Fibroblast of skin of left quadriceps (primary cell): ENCODE data around the gene AP3M1.

ENCODE experiments used
- DNase-seq, 2 experiments: peaks; one replicate each; pipeline ENCODE4 v3.0.0-alpha.2; 2013; ENCODE audit warnings: low read depth in 2 of 2

The AP3M1 gene

DNA sequence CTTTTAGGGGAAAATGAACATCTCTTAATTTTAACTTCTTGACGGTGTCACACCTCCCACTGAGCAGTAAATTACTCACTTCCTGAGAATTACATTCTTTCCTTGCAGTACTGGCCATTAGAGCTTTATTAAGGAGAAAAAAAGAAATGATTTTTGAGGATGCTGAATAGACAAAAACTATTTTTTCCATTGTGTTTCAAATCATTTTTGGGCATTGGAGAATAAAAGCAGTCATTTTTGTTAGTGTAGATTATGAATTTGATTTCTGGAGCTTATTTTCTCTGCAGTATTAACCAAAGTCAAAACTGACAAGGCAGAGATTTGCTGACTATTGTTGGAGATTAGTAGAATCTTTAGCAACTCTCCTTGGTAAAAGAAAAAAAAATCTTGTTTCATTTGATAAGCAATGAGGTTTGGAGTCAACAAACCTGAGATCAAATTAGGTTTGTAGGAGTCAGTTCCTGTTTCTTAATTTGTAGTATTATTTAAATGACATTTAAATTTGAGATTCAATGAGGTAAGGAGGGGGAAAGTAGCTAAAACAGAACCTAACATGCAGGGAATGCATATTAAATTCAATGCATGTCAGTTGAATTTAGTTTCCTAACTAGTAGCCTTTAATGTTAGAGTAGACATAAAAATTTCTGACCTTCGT, 70.6 kb downstream of the AP3M1 start:
- no peak for DNase-seq

DNA sequence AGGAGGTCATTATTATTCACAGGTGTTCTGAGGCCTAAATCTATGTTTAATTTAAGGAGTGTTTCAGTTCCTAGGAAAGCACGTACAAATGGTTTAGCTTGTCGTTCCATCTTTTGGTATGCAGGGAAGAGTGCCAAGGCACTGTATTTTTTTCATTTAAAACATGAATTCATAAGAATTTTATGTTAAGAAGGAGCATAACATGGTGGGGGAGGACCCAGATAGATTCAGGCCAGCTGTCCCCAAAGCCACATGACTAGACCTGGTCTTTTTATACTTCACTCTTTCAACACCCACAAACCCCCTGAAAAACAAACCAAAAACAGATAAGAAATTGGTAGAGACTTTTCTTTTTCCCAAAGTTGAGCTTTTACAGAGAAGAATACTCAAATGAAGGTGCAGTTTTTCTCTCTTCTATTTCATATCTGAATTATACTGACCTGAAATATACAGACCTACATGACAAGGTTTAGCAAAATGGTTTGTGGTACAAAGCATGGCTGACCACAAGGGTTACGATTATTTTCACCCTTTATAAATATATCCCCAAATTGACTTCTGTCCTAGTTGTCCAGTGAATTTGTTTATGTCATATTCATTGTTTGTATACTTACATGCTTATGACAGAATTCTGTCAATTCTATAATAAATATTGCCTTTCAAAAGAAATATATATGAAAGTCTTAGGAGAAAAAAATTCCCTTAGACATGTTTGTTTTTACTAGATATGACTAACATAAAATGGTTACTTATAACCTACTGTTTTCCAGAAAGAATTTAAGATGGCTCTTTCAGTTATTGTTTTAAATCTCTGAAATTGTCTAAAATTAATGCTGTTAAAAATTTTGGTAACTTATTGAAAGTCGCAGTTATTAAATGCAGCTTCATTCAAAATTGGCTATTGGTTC, 71.3 kb downstream of the AP3M1 start:
- DNase-seq: no peak

DNA sequence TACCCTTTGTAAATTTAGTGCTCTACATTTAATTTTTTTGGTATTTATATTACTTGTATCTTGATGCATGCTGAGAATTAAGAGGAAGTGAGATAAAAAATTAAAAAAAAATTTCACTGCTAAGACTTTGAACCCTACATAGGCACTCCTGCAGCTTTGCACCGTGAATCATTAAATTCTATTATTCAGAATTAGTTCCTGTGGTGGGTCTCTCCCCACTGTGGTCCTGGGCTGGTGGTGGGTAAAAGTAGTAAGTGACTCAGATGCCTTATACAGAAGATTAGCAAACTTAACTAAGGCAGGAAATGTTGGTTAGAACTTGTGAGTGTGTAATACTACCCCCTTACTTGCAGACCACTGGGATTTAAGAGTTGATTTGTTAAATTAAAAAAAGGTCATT, 72.6 kb downstream of the AP3M1 start:
- peak; percentile 47 to 52 for DNase-seq

DNA sequence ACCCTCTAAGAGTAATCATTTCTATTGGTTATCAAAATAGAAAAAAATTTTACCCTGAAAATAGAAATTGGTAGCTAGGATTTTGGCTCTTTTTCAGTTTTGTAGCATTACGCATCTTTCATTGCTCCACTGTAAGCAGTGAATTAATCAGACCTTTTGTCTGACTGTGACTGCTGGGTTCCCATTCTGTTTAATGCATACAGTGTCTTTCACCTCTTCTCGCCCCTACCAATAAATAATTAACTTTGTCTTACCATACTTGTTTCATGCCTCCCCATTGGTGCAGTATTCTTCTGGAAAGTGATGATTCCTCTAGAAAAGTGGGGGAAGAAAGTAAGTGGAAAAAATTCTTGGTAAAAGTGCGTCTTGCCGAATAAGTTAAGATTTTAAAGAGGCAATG, 73.2 kb downstream of the AP3M1 start:
- DNase-seq: no peak

DNA sequence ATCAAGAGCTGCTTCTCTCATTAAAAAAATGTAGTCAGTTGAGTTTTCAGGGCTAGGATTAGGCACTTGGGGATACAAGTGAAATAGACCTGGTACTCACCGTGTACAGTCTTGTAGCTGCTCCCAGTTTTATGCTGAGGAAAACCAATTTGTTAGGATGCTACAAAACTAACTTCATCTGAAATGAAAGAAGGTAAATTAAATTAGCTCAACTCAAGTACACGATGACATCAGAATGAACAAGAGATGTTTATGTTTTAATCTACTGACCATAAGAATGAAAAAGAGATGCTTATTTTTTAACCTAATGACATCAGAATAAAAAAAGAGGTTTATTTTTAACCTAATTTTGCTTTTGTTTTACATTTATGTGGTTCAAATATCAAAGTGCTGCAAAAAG, 73.7 kb downstream of the AP3M1 start:
- DNase-seq: no peak

DNA sequence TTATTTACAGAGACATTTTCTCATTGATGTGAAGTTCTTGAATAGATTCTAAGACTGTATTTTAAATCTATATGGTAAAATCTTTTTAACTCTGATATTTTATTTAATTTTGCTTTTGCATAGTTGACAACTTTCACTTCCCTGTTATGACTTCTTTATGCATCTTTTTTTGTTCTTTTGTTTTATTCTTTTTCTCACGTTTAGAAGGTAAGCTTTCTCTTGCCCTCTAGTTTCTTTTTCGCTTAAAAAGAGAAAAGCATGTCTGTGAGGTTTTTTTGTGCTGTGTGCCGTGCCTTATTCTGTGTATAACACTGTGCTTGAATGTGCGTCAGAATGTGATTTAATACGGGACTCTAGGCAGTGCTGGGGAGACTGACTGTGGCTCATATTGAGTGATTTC, 74.7 kb downstream of the AP3M1 start:
- no peak for DNase-seq

DNA sequence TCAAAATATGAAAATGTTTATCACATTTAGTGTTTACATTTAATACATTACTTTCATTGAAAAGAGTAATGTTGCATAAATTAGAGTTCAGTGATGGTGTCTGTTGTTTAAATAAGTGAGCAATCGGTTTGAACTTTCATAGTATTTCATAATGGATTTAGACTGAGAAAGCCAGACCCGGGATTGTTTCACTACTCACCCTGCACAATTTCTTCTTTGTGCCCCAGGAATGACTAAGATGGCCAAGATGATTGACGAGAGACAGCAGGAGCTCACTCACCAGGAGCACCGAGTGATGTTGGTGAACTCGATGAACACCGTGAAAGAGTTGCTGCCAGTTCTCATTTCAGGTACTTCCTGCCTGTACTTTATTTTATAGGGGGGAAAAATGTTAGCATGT, 78.1 kb downstream of the AP3M1 start:
- DNase-seq: no peak

DNA sequence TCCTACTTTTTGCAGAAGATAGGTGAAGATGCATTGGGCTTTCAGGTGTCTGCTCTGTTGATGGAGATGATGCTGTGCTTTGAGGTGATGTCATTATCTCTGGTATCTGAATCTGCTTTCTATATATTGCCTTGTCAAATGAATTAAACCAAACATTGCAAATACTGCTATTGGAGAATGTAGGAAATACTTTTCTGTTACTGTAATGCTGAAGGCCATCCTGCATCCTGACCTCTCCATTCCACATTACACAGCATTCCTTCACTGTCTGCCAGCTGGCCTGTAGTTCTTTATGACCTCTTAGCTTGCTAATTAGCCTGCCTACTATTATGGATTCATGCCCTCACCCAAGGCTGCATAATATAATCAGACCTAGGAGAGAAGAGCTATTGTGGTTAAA, 79.5 kb downstream of the AP3M1 start:
- peak; percentile 59 to 60 for DNase-seq
